PC-9 (cell line): ENCODE results near the gene TAS2R1.

ENCODE experiments used
- EZH2 ChIP-seq: fragments of 200-600 bp; sonication (generic); IDR thresholded peaks from 2 replicates; pipeline ENCODE4 v1.8.0; 2017; ENCODE audit warnings: antibody characterized with exemption, low read depth
- TF ChIP-seq, protein P1 (sequence below): fragments of 200-600 bp; sonication (generic); conservative IDR thresholded peaks from 2 replicates; pipeline ENCODE4 v1.6.1; 2017; ENCODE audit warnings: mixed run types, antibody characterized with exemption, mild to moderate bottlenecking, moderate library complexity

DNA sequence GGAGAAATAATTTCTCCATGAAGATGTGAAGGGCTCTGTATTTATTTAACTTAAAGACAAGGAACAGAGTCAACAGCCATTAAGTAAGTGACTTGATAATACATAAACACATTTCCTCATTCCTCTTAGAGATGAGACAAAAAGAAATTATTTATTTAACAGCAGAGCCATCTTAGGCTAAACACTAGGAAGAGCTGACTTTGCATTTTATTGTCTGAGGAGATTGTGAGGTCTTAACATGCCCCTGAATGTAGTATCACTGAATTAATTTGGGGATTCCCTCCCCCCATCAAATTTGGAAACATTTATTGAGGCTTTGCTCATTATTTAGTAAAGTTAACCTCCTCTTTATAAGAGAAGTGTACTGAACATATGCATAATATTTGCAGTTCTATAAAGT, 35.2 kb downstream of the TAS2R1 start:
- TF ChIP-seq, protein P1, sequence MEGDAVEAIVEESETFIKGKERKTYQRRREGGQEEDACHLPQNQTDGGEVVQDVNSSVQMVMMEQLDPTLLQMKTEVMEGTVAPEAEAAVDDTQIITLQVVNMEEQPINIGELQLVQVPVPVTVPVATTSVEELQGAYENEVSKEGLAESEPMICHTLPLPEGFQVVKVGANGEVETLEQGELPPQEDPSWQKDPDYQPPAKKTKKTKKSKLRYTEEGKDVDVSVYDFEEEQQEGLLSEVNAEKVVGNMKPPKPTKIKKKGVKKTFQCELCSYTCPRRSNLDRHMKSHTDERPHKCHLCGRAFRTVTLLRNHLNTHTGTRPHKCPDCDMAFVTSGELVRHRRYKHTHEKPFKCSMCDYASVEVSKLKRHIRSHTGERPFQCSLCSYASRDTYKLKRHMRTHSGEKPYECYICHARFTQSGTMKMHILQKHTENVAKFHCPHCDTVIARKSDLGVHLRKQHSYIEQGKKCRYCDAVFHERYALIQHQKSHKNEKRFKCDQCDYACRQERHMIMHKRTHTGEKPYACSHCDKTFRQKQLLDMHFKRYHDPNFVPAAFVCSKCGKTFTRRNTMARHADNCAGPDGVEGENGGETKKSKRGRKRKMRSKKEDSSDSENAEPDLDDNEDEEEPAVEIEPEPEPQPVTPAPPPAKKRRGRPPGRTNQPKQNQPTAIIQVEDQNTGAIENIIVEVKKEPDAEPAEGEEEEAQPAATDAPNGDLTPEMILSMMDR, result no peak
- no peak for TF ChIP-seq EZH2
